Endothelial cell of umbilical vein (primary cell): ENCODE measurements around the gene CEP250. TPM values are rescaled to one million over a fixed set of nuclear protein-coding genes. Genes with fewer than 3 reads are reported as not detected.

ENCODE experiments used
- BruUV-seq: library from RNA; stranded (reverse); fragments of 400-500 nt; replicated peaks from 2 replicates; lab custom pipeline; 2021; lab: Mats Ljungman, UMichigan
- CTCF ChIA-PET: fragments of 300-600, 350-600 bp; sonication (Branson Sonifier 250); formaldehyde crosslinking; loops from one replicate; lab custom pipeline; 2021; ENCODE audit warnings: antibody characterized with exemption, inconsistent platforms; lab: Charles Lee
- POLR2A ChIA-PET: fragments of 300-600, 350-600 bp; sonication (Branson Sonifier 250); formaldehyde crosslinking; loops from one replicate; lab custom pipeline; 2021; ENCODE audit warnings: antibody characterized with exemption, inconsistent platforms; lab: Charles Lee
- DNase-seq: peaks from one replicate; pipeline ENCODE4 v3.0.0-alpha.2; 2011; ENCODE audit warnings: low read depth, low spot score
- FAIRE-seq: peaks from 2 replicates; lab custom pipeline; 2011; peaks lifted over from hg19 to GRCh38; lab: Jason Lieb, UNC
- H2AFZ ChIP-seq: 2 replicates; pipeline ENCODE4 v1.6.0; 2012; ENCODE audit warnings: low read depth, low read length, control low read depth, inconsistent platforms
- H3K27ac ChIP-seq: 2 replicates; pipeline ENCODE4 v1.5.1; 2011; ENCODE audit warnings: low read depth, mild to moderate bottlenecking, control low read depth, low read length, moderate library complexity; ENCODE audit not compliant: insufficient read depth
- H3K27me3 ChIP-seq, 2 experiments: 2 replicates each; pipeline versions ENCODE4 v1.6.0 to v1.6.1; 2011; ENCODE audit warnings: low read length in 2 of 2, mixed read lengths in 1 of 2; ENCODE audit not compliant: control insufficient read depth in 2 of 2, insufficient read depth in 2 of 2
- H3K36me3 ChIP-seq, 2 experiments: 2 replicates in 1 of 2; 3 replicates in 1 of 2; pipeline ENCODE4 v1.5.1; 2011; ENCODE audit warnings: low read length in 2 of 2, mild to moderate bottlenecking in 1 of 2, moderate library complexity in 1 of 2; ENCODE audit not compliant: control insufficient read depth in 2 of 2, insufficient read depth in 2 of 2; ENCODE audit errors: extremely low read depth in 1 of 2
- H3K4me1 ChIP-seq: 3 replicates; pipeline ENCODE4 v1.5.1; 2011; ENCODE audit warnings: mild to moderate bottlenecking, low read length; ENCODE audit not compliant: control insufficient read depth, insufficient read depth; ENCODE audit errors: extremely low read depth
- H3K4me2 ChIP-seq: 2 replicates; pipeline ENCODE4 v1.6.1; 2011; ENCODE audit warnings: low read length, control low read depth, mixed read lengths; ENCODE audit not compliant: insufficient read depth
- H3K4me3 ChIP-seq, 3 experiments: fragments of 200-600 bp in 1 of 3; sonication (generic), shearing (Covaris generic) in 1 of 3; replicated peaks in 1 of 3; 2 replicates each; pipeline ENCODE4 v1.5.1; 2011 to 2016; ENCODE audit warnings: control low read depth in 3 of 3, low read length in 3 of 3, mild to moderate bottlenecking in 2 of 3, inconsistent platforms in 1 of 3, low read depth in 1 of 3, moderate library complexity in 1 of 3; ENCODE audit not compliant: insufficient read depth in 1 of 3
- H3K79me2 ChIP-seq: 2 replicates; pipeline ENCODE4 v1.6.0; 2012; ENCODE audit warnings: low read length, inconsistent platforms; ENCODE audit not compliant: control insufficient read depth, insufficient read depth
- H3K9ac ChIP-seq: replicated peaks from 2 replicates; pipeline ENCODE3; 2011; ENCODE audit warnings: low read length, control low read depth; ENCODE audit not compliant: insufficient read depth; ENCODE audit errors: extremely low read depth
- H3K9me1 ChIP-seq: replicated peaks from 3 replicates; pipeline ENCODE4 v1.6.0; 2011; ENCODE audit warnings: mild to moderate bottlenecking, low read length; ENCODE audit not compliant: control insufficient read depth, insufficient read depth; ENCODE audit errors: extremely low read depth
- H3K9me3 ChIP-seq: replicated peaks from 2 replicates; pipeline ENCODE4 v1.5.1; 2012; ENCODE audit warnings: low read length, inconsistent platforms; ENCODE audit not compliant: control insufficient read depth, insufficient read depth
- H4K20me1 ChIP-seq: replicated peaks from 2 replicates; pipeline ENCODE3; 2011; ENCODE audit warnings: mild to moderate bottlenecking, low read length; ENCODE audit not compliant: control insufficient read depth, insufficient read depth; ENCODE audit errors: extremely low read depth
- EZH2 ChIP-seq: IDR thresholded peaks from 2 replicates; pipeline ENCODE4 v1.6.1; 2012; ENCODE audit warnings: borderline replicate concordance, low read depth, mild to moderate bottlenecking, moderate library complexity, low read length, inconsistent platforms; ENCODE audit not compliant: severe bottlenecking
- FOS ChIP-seq: IDR thresholded peaks from 2 replicates; pipeline ENCODE4 v1.6.1; 2011; ENCODE audit warnings: mild to moderate bottlenecking, low read length, moderate library complexity, borderline replicate concordance; ENCODE audit not compliant: insufficient read depth
- GATA2 ChIP-seq: IDR thresholded peaks from 2 replicates; pipeline ENCODE4 v1.7.0; 2011; ENCODE audit warnings: low read depth, mild to moderate bottlenecking, moderate library complexity, mixed read lengths, low read length; ENCODE audit not compliant: insufficient read length, insufficient read depth
- JUN ChIP-seq: IDR thresholded peaks from 2 replicates; pipeline ENCODE4 v1.6.1; 2011; ENCODE audit warnings: borderline replicate concordance, low read depth; ENCODE audit not compliant: insufficient read length, insufficient read depth
- MYC ChIP-seq: IDR thresholded peaks from one replicate; pipeline ENCODE4 v1.6.1; 2011; ENCODE audit warnings: mild to moderate bottlenecking, low read depth, low read length
- POLR2A ChIP-seq: IDR thresholded peaks from 2 replicates; pipeline ENCODE4 v1.6.1; 2012; ENCODE audit warnings: low read depth, mild to moderate bottlenecking, control low read depth, low read length
- POLR2AphosphoS5 ChIP-seq: IDR thresholded peaks from 2 replicates; pipeline ENCODE4 v1.6.1; 2012; ENCODE audit warnings: low read depth, mild to moderate bottlenecking, control low read depth, low read length, moderate library complexity; ENCODE audit not compliant: insufficient read depth
- dilution Hi-C: fragments of 300-500 bp; cut with MboI; formaldehyde crosslinking; loops from one replicate; pipeline ENCODE4 v1.15.0; 2019; ENCODE audit warnings: low sequenced_read_pairs; ENCODE audit not compliant: extremely low pct_ligation_motif_present
- intact Hi-C: fragments of 100-400 bp; cut with micrococcal nuclease; formaldehyde crosslinking; loops from one replicate; pipeline ENCODE4 v1.10.0; 2022
- polyA plus RNA-seq, 4 experiments: library from polyadenylated mRNA; depleted of rRNA in 3 of 4; stranded (reverse) in 3 of 4; unstranded in 1 of 4; fragments of >200 nt; gene quantifications; 2 replicates each; pipeline versions ENCODE4 v1.2.1 to v1.2.3, GENCODE V29; 2011 to 2012; ENCODE audit warnings: missing spikeins in 1 of 4
- total RNA-seq: library from RNA; stranded (reverse); gene quantifications from 2 replicates; pipeline ENCODE4 v1.2.3, GENCODE V29; 2021
- TF ChIP-seq, protein P1 (sequence below), 2 donors: IDR thresholded peaks; 1 replicate in 1 of 2; 2 replicates in 1 of 2; pipeline ENCODE4 v1.5.1; 2011; ENCODE audit warnings: low read length in 2 of 2, mild to moderate bottlenecking in 2 of 2, moderate library complexity in 2 of 2, control low read depth in 1 of 2, inconsistent platforms in 1 of 2, low read depth in 1 of 2; ENCODE audit not compliant: insufficient read depth in 1 of 2; ENCODE audit errors: extremely low read depth in 1 of 2
- TF ChIP-seq, protein P2 (sequence below): IDR thresholded peaks from 2 replicates; pipeline ENCODE4 v1.6.1; 2011; ENCODE audit not compliant: insufficient read depth, insufficient read length

CEP250 gene
- total and polyA plus RNA-seq, 2 donors (not counting 3 experiments of a cell fraction or from before 2014, with no cell fraction given): 5.3 to 58.9 TPM

DNA sequence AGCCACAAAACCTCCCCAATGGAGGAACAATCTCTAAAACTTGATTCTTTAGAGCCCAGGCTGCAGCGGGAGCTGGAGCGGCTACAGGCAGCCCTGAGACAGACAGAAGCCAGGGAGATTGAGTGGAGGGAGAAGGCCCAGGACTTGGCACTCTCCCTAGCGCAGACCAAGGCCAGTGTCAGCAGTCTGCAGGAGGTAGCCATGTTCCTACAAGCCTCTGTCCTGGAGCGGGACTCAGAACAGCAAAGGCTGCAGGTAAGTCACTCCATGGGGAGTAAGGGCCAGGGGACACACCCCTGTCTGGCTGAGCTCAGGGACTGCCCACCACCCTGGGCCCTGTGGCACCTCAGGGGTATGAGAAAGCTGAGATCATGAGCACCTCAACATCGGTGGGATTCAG, 49.4 kb downstream of the CEP250 start:
- no peaks in the 10 kb centered on the region for H3K4me1 ChIP-seq
- no peak overlapping the region for H3K4me3 ChIP-seq
- no peaks in the 10 kb centered on the region for H3K27me3 ChIP-seq
- no peaks in the 10 kb centered on the region for H3K9me3 ChIP-seq
- no peak overlapping the region for H3K9ac ChIP-seq
- H3K79me2 ChIP-seq: no peaks in the 10 kb centered on the region
- no peak for FAIRE-seq
- DNase-seq: no peak
- H4K20me1 ChIP-seq: no peaks in the 10 kb centered on the region
- intact Hi-C loops (no loop called here), dilution Hi-C loops (no loop called here)
- H3K36me3 ChIP-seq: peaks cover 6 to 48% of the 10 kb centered on the region in 2 experiments
- no peaks in the 10 kb centered on the region for H3K9me1 ChIP-seq
- POLR2A ChIA-PET: no interaction called here
- TF ChIP-seq POLR2A (no peak), POLR2AphosphoS5 (no peak), JUN (no peak), MYC (no peak), EZH2 (no peak), GATA2 (no peak), FOS (no peak)
- TF ChIP-seq, protein P1, sequence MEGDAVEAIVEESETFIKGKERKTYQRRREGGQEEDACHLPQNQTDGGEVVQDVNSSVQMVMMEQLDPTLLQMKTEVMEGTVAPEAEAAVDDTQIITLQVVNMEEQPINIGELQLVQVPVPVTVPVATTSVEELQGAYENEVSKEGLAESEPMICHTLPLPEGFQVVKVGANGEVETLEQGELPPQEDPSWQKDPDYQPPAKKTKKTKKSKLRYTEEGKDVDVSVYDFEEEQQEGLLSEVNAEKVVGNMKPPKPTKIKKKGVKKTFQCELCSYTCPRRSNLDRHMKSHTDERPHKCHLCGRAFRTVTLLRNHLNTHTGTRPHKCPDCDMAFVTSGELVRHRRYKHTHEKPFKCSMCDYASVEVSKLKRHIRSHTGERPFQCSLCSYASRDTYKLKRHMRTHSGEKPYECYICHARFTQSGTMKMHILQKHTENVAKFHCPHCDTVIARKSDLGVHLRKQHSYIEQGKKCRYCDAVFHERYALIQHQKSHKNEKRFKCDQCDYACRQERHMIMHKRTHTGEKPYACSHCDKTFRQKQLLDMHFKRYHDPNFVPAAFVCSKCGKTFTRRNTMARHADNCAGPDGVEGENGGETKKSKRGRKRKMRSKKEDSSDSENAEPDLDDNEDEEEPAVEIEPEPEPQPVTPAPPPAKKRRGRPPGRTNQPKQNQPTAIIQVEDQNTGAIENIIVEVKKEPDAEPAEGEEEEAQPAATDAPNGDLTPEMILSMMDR (IDR thresholded peaks at IDR 0.05; ENCODE audit: extremely low read depth in 1 of 2, insufficient read depth in 1 of 2, low read depth in 1 of 2, low read length in 2 of 2): no peak
- TF ChIP-seq, protein P2, sequence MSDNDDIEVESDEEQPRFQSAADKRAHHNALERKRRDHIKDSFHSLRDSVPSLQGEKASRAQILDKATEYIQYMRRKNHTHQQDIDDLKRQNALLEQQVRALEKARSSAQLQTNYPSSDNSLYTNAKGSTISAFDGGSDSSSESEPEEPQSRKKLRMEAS: no peak
- no peak overlapping the region for H2AFZ ChIP-seq
- H3K27ac ChIP-seq: no peak overlapping the region
- no peak overlapping the region for H3K4me2 ChIP-seq
- CTCF ChIA-PET: interaction anchor here (0.8 to 0.9 kb wide), 2 partner anchors 9 to 38 kb away, joined by 3 read pairs; no protein-coding TSS in a partner anchor
- BruUV-seq: no TSS peak
